NCI-H345 treated with DMSO at 0.1 percent for 48 hours (cell line): ENCODE measurements around the gene NGEF.
"Not testable (repeated sequence)": the region's sequence is repeated elsewhere in the genome, so short reads cannot be mapped to it uniquely, and the experiment has no call there.

Experiments
- DNase-seq: peaks from one replicate; lab custom pipeline; 2025; ENCODE audit not compliant: unreplicated experiment; lab: John Stamatoyannopoulos, UW

Gene NGEF

DNA sequence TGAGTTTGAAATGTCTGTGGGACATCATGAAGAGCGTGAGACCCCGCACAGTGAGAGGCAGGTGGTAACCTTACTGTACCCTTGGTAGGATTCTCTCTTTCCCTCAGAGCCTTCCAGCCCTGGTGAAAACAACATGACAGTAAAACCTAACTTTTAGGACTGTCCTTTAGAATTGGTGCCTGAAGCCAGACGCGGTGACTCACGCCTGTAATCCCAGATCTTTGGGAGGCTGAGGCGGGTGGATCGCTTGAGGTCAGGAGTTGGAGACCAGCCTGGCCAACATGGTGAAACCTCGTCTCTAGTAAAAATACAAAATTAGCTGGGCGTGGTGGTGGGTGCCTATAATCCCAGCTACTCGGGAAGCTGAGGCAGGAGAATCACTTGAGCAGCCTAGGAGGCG lies 161.0 kb downstream of the NGEF start:
- not testable (repeated sequence) for DNase-seq

DNA sequence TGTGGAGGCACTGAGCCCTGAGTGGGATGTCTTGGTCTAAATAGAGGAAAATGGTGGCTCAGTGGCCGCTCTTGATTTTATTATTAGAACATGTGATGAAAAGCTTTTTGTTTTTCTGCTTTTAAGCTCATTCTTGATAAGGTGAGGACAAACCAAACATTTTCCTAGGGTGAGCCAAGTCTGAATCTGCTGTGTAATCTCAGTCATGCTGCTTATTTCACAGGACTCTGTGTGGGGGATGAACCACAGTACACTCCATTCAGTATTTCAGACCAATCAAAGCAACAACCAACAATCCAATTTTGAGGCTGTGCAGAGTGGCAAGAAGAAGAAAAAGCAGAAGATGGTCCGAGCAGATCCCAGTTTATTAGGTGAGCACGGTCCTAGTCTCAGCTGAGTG lies 163.0 kb downstream of the NGEF start:
- DNase-seq, result no peak

DNA sequence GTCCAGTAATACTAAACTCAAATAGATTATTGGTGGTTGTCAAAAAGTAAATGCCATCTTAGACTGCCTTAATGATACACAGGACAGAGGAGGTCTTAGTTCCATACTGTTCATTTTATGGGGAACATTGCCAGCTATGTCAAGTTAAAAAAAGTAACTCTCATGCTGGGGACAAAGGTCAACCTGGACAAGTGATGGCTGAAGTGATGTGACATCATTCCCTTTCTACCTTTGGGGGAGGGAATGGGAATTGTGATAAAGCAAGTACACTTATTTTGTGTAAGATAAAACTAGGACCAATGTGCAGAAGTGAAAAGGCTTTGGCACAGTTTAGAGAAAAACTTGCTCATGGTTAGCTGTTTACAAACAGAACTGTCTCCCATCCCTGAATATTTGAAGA lies 167.0 kb downstream of the NGEF start:
- DNase-seq, result no peak

DNA sequence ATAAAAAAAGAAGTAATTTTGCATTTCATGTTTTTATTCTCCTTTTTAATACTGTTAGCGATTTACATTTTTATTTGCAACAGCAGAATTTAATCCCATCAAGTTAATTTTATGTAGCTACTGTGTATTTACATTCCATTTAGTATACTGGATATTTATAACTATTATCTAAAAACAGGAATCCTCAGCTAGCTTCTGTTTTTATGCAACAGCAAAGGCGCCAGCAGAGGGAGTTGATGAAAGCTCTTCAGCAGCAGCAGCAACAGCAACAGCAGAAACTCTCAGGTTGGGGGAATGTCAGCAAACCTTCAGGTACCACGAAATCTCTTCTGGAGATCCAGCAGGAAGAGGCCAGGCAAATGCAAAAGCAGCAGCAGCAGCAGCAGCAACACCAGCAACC lies 169.2 kb downstream of the NGEF start:
- no peak for DNase-seq

DNA sequence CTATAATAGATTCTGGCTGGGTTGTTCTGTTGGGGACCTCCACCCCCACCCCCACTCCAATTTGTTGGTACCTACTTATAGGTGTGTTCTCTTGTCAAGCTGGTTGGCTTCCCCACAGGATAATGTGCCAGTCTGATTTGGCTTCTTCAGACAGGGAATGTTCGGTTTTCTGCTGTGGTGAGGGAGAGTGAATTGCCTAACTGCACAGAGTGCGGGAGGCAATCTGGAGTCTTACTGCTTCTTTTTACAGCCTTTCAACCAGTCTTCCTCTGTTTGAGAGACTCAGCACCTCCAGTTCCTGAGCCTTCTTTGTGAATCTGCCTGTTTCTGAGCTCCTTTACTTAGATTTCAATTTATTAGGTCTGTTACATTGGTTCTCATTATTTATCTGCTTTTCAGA lies 170.4 kb downstream of the NGEF start:
- no peak for DNase-seq

DNA sequence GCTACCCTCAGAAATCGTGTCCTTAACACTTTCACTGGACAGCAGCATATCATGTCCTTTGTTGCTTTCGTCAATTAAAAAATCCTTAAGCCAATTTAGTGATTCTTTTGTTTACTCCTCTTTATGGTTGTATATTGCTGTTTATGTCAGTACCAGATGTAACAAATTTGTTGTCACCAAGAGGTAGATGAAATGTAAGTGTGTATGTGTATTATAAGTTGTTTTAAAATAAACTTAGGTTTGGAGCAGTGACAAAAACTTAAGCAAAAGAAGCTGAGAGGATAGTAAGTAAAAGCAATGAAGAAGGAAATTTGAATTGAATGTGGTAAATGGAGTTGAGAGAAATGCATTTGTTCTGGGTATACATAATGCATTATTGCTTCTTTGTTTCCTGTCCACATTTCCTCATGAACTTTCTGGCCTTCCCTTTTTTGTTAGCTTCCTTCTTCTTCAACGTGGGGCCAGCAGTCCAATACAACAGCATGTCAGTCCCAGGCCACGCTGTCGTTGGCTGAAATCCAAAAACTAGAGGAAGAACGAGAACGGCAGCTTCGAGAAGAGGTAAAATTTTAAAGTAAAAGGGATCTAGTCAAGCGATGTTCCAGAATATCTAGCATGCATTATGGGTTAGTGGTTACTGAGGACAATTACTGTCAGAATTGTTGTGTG lies 173.5 kb downstream of the NGEF start:
- DNase-seq, result no peak

DNA sequence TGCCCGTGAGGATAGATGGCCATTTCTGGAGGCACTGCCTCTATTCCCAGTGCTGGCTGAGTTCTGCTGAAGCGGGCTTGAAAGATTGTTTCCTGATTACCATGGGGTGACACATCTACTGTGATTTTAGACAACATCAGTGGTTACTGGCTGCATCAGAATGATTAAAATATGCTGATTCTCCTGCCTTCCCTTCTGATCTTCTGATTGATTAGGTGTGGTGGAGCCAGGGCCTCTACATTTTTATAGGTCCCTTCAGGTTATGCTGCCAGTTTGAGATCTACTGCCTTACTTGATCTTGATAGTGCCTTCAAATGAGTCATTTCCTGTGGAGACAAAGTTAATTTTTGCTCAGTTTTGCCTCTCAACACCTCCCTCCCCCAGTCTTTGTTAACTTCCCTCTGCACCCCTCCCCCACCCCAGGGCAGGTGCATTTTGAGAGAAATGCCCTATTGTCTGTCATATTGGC lies 174.6 kb downstream of the NGEF start:
- no peak for DNase-seq

DNA sequence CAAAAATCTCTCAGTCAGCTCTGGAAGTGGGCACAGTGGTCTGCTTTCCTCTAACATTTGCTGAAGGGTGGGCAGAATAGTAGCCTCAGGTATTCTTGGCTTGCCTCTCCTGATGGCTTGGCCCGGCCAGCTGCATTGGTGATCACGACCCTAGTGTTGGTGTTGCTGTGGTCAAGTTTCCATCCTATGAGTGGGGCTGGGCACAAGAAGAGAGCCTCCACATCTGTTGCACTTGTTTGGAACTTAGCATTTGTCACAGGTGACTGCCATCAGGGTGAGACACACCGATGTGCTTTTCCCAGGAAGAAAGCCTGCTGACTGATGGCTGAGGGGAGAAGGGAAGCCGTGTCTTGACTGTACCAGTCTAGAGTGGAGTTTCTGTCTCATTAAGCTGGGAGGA lies 176.1 kb downstream of the NGEF start:
- DNase-seq, result no peak

DNA sequence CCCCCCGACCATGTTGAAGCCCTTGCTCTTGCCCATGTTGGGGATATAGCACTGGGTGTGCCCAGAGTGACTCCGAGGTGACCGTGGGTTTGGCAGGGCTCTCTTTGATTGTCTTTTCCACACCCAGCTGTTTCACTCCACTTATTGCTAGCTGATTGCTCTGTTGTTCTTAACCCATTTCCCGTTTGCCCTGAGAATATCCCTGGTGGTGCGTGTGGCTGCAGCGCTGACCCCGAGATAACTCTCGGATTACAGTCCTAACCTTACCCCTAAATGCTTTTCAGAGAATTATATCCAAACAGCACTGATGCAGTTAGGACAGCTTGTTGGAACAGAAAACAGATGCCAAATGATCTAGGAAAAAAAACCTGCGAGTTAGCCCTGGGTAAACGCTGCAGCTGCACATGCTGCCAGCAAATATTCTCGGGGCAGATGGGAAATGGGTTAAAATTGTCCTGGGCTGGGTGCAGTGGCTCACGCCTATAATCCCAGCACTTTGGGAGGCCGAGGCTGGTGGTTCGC lies 177.3 kb downstream of the NGEF start:
- DNase-seq, result no peak

DNA sequence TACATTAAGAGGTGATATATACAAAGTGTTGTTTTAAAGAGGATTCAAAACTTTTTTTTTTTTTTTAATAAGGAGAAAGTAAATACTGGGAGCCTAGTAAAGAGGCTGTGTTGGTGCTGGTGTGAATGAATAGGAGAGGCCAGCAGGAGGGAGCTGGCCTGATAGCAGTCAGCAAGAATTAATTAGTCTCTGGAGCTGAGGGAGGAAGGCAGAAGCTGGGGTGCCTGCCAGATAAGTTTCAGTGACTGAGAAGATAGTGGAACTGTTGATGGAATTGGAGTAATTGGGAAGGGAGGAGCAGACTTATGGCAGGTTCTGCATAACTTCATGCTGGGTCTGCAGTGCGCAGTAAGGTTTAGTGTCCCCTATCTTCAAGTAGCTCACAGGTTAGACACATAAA lies 179.2 kb downstream of the NGEF start:
- no peak for DNase-seq

DNA sequence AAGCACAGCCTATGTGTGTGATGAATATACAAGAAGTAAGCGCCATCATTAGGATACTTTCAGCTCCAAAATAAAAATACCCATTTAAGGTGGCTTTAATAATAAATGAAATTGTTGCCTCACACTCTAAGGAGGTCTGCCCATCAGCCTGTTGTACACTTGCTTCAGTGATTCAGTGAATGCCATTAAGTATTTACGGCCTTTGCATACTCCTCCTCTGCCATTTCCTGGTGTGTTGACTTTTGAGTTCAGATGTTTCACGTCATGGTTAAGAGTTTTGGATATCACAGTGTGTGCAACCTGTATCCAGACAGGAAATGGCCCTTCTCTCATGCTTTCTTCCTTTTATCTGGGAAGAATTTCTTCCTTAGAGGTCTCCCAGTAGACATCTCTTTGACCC lies 181.6 kb downstream of the NGEF start:
- DNase-seq, result no peak

DNA sequence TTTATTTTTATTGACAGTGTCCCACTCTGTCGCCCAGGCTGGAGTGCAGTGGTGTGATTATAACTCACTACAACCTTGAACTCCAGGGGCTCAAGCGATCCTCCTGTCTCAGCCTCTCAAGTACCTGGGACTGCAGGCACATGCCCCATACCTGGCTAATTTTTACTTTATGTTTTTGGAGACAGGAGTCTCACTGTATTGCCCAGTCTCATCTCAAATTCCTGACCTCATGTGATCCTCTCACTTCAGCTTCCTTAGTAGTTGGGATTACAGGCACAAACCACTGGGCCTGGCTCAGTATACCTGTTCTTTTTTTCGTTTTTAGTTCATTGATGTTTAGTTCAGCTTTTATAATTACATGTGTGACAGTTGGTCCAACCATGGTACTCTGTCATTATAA lies 183.1 kb downstream of the NGEF start:
- no peak for DNase-seq
